IMR-90 (cell line): Measurements from ENCODE around the gene CDON. TPM values are rescaled to one million over a fixed set of nuclear protein-coding genes. Genes with fewer than 3 reads are reported as not detected.

Experiments used
- ATAC-seq: fragments of 200-7000 bp; cut with Tn5 transposase; 2 replicates; pipeline ENCODE4 v1.9.1; 2020; ENCODE audit warnings: low read depth, mild to moderate bottlenecking, moderate library complexity
- BruUV-seq: library from RNA; stranded (reverse); fragments of 400-500 nt; replicated peaks from 2 replicates; lab custom pipeline; 2021; lab: Mats Ljungman, UMichigan
- CTCF ChIA-PET: fragments of 300-600 bp; formaldehyde crosslinking; extraction: SDS; loops from one replicate; lab custom pipeline; 2021; ENCODE audit warnings: antibody characterized with exemption; lab: Yijun Ruan, JAX
- POLR2A ChIA-PET: fragments of 300-600 bp; sonication (Branson Sonifier 250); formaldehyde crosslinking; loops from one replicate; lab custom pipeline; 2022; ENCODE audit warnings: antibody characterized with exemption; ENCODE audit not compliant: unreplicated experiment; lab: Charles Lee
- DNase-seq: peaks from one replicate; pipeline ENCODE4 v3.0.0; 2013
- H2AFZ ChIP-seq: replicated peaks from 2 replicates; pipeline ENCODE3; 2013; ENCODE audit warnings: low read length, mild to moderate bottlenecking; ENCODE audit not compliant: poor library complexity
- H2AK5ac ChIP-seq: 2 replicates; pipeline ENCODE4 v1.6.1; 2013; ENCODE audit warnings: low read depth, low read length, inconsistent platforms
- H2AK9ac ChIP-seq: replicated peaks from 2 replicates; pipeline ENCODE3; 2013; ENCODE audit warnings: mild to moderate bottlenecking, low read depth, low read length, moderate library complexity; ENCODE audit not compliant: poor library complexity
- H2BK120ac ChIP-seq: 2 replicates; pipeline ENCODE4 v1.6.1; 2013; ENCODE audit warnings: low read depth, low read length, inconsistent platforms
- H2BK15ac ChIP-seq: 3 replicates; pipeline ENCODE4 v1.6.1; 2013; ENCODE audit warnings: low read depth, low read length, inconsistent platforms
- H2BK20ac ChIP-seq: 2 replicates; pipeline ENCODE4 v1.6.1; 2013; ENCODE audit warnings: low read depth, mild to moderate bottlenecking, inconsistent platforms, low read length, moderate library complexity
- H2BK5ac ChIP-seq: 2 replicates; pipeline ENCODE4 v1.6.1; 2013; ENCODE audit warnings: mild to moderate bottlenecking, low read depth, low read length, inconsistent platforms; ENCODE audit not compliant: poor library complexity, severe bottlenecking
- H3K14ac ChIP-seq: replicated peaks from 2 replicates; pipeline ENCODE4 v1.6.1; 2013; ENCODE audit warnings: low read depth, low read length, inconsistent platforms
- H3K18ac ChIP-seq: 2 replicates; pipeline ENCODE4 v1.6.1; 2013; ENCODE audit warnings: low read depth, low read length, control low read depth
- H3K23ac ChIP-seq: 2 replicates; pipeline ENCODE4 v1.6.1; 2013; ENCODE audit warnings: low read depth, low read length, inconsistent platforms
- H3K27ac ChIP-seq: 2 replicates; pipeline ENCODE4 v1.5.1; 2013; ENCODE audit warnings: mild to moderate bottlenecking, control low read depth, low read length; ENCODE audit not compliant: insufficient read depth
- H3K27me3 ChIP-seq: 2 replicates; pipeline ENCODE4 v1.6.1; 2013; ENCODE audit warnings: low read length; ENCODE audit not compliant: control insufficient read depth, insufficient read depth
- H3K36me3 ChIP-seq: 2 replicates; pipeline ENCODE4 v1.6.1; 2013; ENCODE audit warnings: low read length, mixed read lengths; ENCODE audit not compliant: control insufficient read depth, insufficient read depth
- H3K4ac ChIP-seq: 2 replicates; pipeline ENCODE4 v1.6.1; 2013; ENCODE audit warnings: low read depth, low read length, inconsistent platforms
- H3K4me1 ChIP-seq: 2 replicates; pipeline ENCODE4 v1.6.1; 2013; ENCODE audit warnings: low read length, mixed read lengths; ENCODE audit not compliant: control insufficient read depth, insufficient read depth
- H3K4me2 ChIP-seq: 2 replicates; pipeline ENCODE4 v1.6.1; 2013; ENCODE audit warnings: low read depth, mild to moderate bottlenecking, control low read depth, low read length, moderate library complexity
- H3K4me3 ChIP-seq: 2 replicates; pipeline ENCODE4 v1.5.1; 2013; ENCODE audit warnings: low read depth, mild to moderate bottlenecking, control low read depth, low read length, moderate library complexity; ENCODE audit not compliant: insufficient read depth
- H3K56ac ChIP-seq: 2 replicates; pipeline ENCODE4 v1.6.1; 2013; ENCODE audit warnings: low read length, inconsistent platforms; ENCODE audit not compliant: insufficient read depth; ENCODE audit errors: extremely low read depth
- H3K79me1 ChIP-seq, 2 experiments: 2 replicates each; pipeline ENCODE4 v1.6.1; 2013; ENCODE audit warnings: low read length in 2 of 2, inconsistent platforms in 1 of 2, low read depth in 1 of 2
- H3K9ac ChIP-seq: 2 replicates; pipeline ENCODE4 v1.6.1; 2013; ENCODE audit warnings: low read depth, low read length, control low read depth
- H3K9me1 ChIP-seq: 2 replicates; pipeline ENCODE4 v1.6.1; 2013; ENCODE audit warnings: low read length, inconsistent platforms; ENCODE audit not compliant: insufficient read depth
- H3K9me3 ChIP-seq: 2 replicates; pipeline ENCODE4 v1.6.1; 2013; ENCODE audit warnings: low read length; ENCODE audit not compliant: control insufficient read depth, insufficient read depth
- H4K20me1 ChIP-seq: 2 replicates; pipeline ENCODE4 v1.6.1; 2013; ENCODE audit warnings: low read length, inconsistent platforms; ENCODE audit not compliant: insufficient read depth
- H4K5ac ChIP-seq: 2 replicates; pipeline ENCODE4 v1.6.1; 2013; ENCODE audit warnings: mild to moderate bottlenecking, low read depth, low read length, control low read depth
- H4K8ac ChIP-seq, 2 experiments: 2 replicates each; pipeline ENCODE4 v1.6.1; 2013; ENCODE audit warnings: low read depth in 2 of 2, low read length in 2 of 2, control low read depth in 1 of 2, inconsistent platforms in 1 of 2
- H4K91ac ChIP-seq: 2 replicates; pipeline ENCODE4 v1.6.1; 2013; ENCODE audit warnings: low read depth, low read length, inconsistent platforms; ENCODE audit not compliant: insufficient read depth
- BHLHE40 ChIP-seq: fragments of 150-350 bp; IDR thresholded peaks from 2 replicates; pipeline ENCODE4 v1.6.1; 2016; ENCODE audit warnings: mild to moderate bottlenecking, low read depth, low read length
- CEBPB ChIP-seq: IDR thresholded peaks from 2 replicates; pipeline ENCODE4 v1.6.1; 2012; ENCODE audit warnings: low read depth, low read length, improper control_type of control experiment
- CHD1 ChIP-seq: IDR thresholded peaks from 2 replicates; pipeline ENCODE4 v1.6.1; 2012; ENCODE audit warnings: low read depth, low read length, improper control_type of control experiment
- CTCF ChIP-seq: conservative IDR thresholded peaks from 2 replicates; pipeline ENCODE4 v1.5.1; 2012; ENCODE audit warnings: mild to moderate bottlenecking, low read depth, low read length, improper control_type of control experiment
- ELK1 ChIP-seq: fragments of 150-350 bp; IDR thresholded peaks from 2 replicates; pipeline ENCODE4 v1.6.1; 2016; ENCODE audit warnings: low read depth, mild to moderate bottlenecking, low read length, moderate library complexity, borderline replicate concordance
- FOS ChIP-seq: fragments of 150-350 bp; IDR thresholded peaks from 2 replicates; pipeline ENCODE4 v1.6.1; 2016; ENCODE audit warnings: low read depth, low read length
- MAFK ChIP-seq: IDR thresholded peaks from 2 replicates; pipeline ENCODE4 v1.6.1; 2012; ENCODE audit warnings: low read depth, low read length, improper control_type of control experiment
- MAZ ChIP-seq: IDR thresholded peaks from 2 replicates; pipeline ENCODE4 v1.6.1; 2012; ENCODE audit warnings: low read depth, mild to moderate bottlenecking, low read length, improper control_type of control experiment, moderate library complexity, borderline replicate concordance
- MXI1 ChIP-seq: IDR thresholded peaks from 2 replicates; pipeline ENCODE4 v1.6.1; 2012; ENCODE audit warnings: low read depth, mild to moderate bottlenecking, low read length, moderate library complexity, borderline replicate concordance
- NFE2L2 ChIP-seq: fragments of 150-350 bp; IDR thresholded peaks from 2 replicates; pipeline ENCODE4 v1.6.1; 2016; ENCODE audit warnings: low read depth, mild to moderate bottlenecking, low read length
- POLR2A ChIP-seq: IDR thresholded peaks from 2 replicates; pipeline ENCODE4 v1.6.1; 2012; ENCODE audit warnings: mild to moderate bottlenecking, low read depth, low read length
- RAD21 ChIP-seq: IDR thresholded peaks from 2 replicates; pipeline ENCODE4 v1.6.1; 2012; ENCODE audit warnings: low read length, improper control_type of control experiment
- RCOR1 ChIP-seq: IDR thresholded peaks from 2 replicates; pipeline ENCODE4 v1.6.1; 2012; ENCODE audit warnings: mild to moderate bottlenecking, low read length, improper control_type of control experiment; ENCODE audit not compliant: insufficient replicate concordance
- RFX5 ChIP-seq: IDR thresholded peaks from 2 replicates; pipeline ENCODE4 v1.8.0; 2012; ENCODE audit warnings: low read depth, mild to moderate bottlenecking, low read length, moderate library complexity
- SMC3 ChIP-seq: fragments of 150-350 bp; IDR thresholded peaks from 2 replicates; pipeline ENCODE4 v1.6.1; 2016; ENCODE audit warnings: low read depth, mild to moderate bottlenecking, antibody characterized with exemption, low read length, moderate library complexity
- USF2 ChIP-seq: fragments of 150-350 bp; IDR thresholded peaks from 2 replicates; pipeline ENCODE4 v1.6.1; 2017; ENCODE audit warnings: mild to moderate bottlenecking, antibody characterized with exemption, low read length, low read depth
- WGBS, 2 experiments: methylation state at CpG; one replicate each; pipeline versions ENCODE4 v1.1.5 to v1.1.7; 2013; ENCODE audit warnings: missing lambda C conversion rate in 2 of 2; ENCODE audit not compliant: insufficient read length in 1 of 2; ENCODE audit errors: extremely low coverage in 2 of 2; 5-methylcytosine and 5-hydroxymethylcytosine counted together
- dilution Hi-C: fragments of 300-500 bp; cut with HindIII; formaldehyde crosslinking; loops from one replicate; pipeline ENCODE4 v1.14.3; 2018; ENCODE audit warnings: low sequenced_read_pairs; ENCODE audit not compliant: unreplicated experiment
- in situ Hi-C: fragments of 300-500 bp; cut with MboI; formaldehyde crosslinking; loops from 3 replicates; pipeline ENCODE4 v1.14.3; 2019; ENCODE audit warnings: low sequenced_read_pairs, inconsistent platforms, mixed read lengths
- intact Hi-C: fragments of 100-400 bp; cut with micrococcal nuclease; formaldehyde crosslinking; loops from 2 replicates; pipeline ENCODE4 v1.10.0; 2022
- polyA plus RNA-seq, 3 experiments: library from polyadenylated mRNA; depleted of rRNA; stranded (reverse); fragments of >200 nt; gene quantifications; 2 replicates each; pipeline ENCODE4 v1.2.3, GENCODE V29; 2012; ENCODE audit warnings: low replicate concordance in 1 of 3
- total RNA-seq: library from RNA; depleted of rRNA; stranded (reverse); fragments of >200 nt; gene quantifications from 2 replicates; pipeline ENCODE4 v1.2.3, GENCODE V29; 2012

CDON gene
- total and polyA plus RNA-seq, 2 of the 4 experiments (the other 2 are of a cell fraction): 1.2 to 3.8 TPM

GRCh38 chr11:126039485-126040271, 23.0 kb downstream of the CDON start:
- TF ChIP-seq MXI1: no peak
- no peak for TF ChIP-seq CHD1
- TF ChIP-seq NFE2L2: no peak
- no peak for TF ChIP-seq BHLHE40
- TF ChIP-seq CEBPB: no peak
- no peak for TF ChIP-seq ELK1
- TF ChIP-seq RAD21: no peak
- TF ChIP-seq RFX5: no peak
- TF ChIP-seq RCOR1: no peak
- TF ChIP-seq MAZ: no peak
- TF ChIP-seq MAFK: no peak
- TF ChIP-seq CTCF: no peak
- TF ChIP-seq USF2: no peak
- TF ChIP-seq SMC3: no peak
- no peak for TF ChIP-seq FOS
- no peak for TF ChIP-seq POLR2A
- Histone ChIP-seq H2AFZ (no peak overlapping the region), H4K8ac (no peak overlapping the region), H4K5ac (no peak overlapping the region), H3K9me1 (no peaks in the 10 kb centered on the region), H2BK120ac (no peak overlapping the region), H3K56ac (no peak overlapping the region), H2AK5ac (no peak overlapping the region), H2AK9ac (no peak overlapping the region), H3K27ac (no peak overlapping the region), H3K9me3 (no peaks in the 10 kb centered on the region), H3K9ac (no peak overlapping the region), H3K4ac (no peak overlapping the region), H3K27me3 (peaks cover 1% of the 10 kb centered on the region), H3K4me1 (no peaks in the 10 kb centered on the region), H2BK15ac (no peak overlapping the region), H2BK20ac (no peak overlapping the region), H4K91ac (no peak overlapping the region), H3K79me1 (no peaks in the 10 kb centered on the region), H2BK5ac (no peak overlapping the region), H3K4me3 (no peak overlapping the region), H3K23ac (no peak overlapping the region), H3K18ac (no peak overlapping the region), H4K20me1 (no peaks in the 10 kb centered on the region), H3K4me2 (no peak overlapping the region), H3K36me3 (no peaks in the 10 kb centered on the region), H3K14ac (no peak overlapping the region)
- no peak for ATAC-seq
- ChIA-PET POLR2A (no interaction called here), CTCF (no interaction called here)
- intact Hi-C loops: no loop called here
- peak; percentile 5 for DNase-seq
- dilution Hi-C loops: no loop called here
- in situ Hi-C loops: no loop called here
- no TSS peak for BruUV-seq
- 73% methylated on average over 2 of the region's 9 CpGs; no CpG with 5 or more reads in 1 of the 2 experiments for WGBS, 2 experiments
